GM12875 (cell line): ENCODE data around the gene PCCA.

Source experiments
- H3K4me3 ChIP-seq: one replicate; pipeline ENCODE4 v1.5.1; 2011; ENCODE audit warnings: low read depth, low read length, control low read depth
- TF ChIP-seq, protein P1 (sequence below): IDR thresholded peaks from 2 replicates; pipeline ENCODE4 v1.5.1; 2011; ENCODE audit warnings: low read depth, mild to moderate bottlenecking, control low read depth, inconsistent platforms, low read length, moderate library complexity, borderline replicate concordance; ENCODE audit not compliant: insufficient read depth

The PCCA gene

DNA sequence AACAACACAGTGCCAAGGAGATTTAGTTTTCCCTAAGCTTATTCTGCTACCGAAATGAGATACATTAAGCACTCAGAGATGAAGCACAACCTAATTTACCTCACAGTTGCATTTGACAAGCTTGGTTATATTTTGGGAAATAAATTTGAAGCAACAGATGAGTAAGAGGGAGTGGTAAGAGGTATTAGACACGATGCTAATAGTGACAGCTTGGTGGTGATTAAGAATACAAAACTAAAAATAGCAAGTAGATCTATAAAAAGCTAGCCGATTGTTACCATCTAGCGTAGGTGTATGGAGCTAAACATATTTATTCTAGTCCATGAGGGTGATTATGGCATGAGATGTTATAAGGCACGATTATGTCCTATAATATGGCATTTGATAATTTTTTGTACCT, 208.5 kb downstream of the PCCA start:
- TF ChIP-seq, protein P1, sequence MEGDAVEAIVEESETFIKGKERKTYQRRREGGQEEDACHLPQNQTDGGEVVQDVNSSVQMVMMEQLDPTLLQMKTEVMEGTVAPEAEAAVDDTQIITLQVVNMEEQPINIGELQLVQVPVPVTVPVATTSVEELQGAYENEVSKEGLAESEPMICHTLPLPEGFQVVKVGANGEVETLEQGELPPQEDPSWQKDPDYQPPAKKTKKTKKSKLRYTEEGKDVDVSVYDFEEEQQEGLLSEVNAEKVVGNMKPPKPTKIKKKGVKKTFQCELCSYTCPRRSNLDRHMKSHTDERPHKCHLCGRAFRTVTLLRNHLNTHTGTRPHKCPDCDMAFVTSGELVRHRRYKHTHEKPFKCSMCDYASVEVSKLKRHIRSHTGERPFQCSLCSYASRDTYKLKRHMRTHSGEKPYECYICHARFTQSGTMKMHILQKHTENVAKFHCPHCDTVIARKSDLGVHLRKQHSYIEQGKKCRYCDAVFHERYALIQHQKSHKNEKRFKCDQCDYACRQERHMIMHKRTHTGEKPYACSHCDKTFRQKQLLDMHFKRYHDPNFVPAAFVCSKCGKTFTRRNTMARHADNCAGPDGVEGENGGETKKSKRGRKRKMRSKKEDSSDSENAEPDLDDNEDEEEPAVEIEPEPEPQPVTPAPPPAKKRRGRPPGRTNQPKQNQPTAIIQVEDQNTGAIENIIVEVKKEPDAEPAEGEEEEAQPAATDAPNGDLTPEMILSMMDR: no peak
- no peak overlapping the region for H3K4me3 ChIP-seq

- TF ChIP-seq, protein P1: no peak
- no peak overlapping the region for H3K4me3 ChIP-seq
These were observed 209.3 kb downstream of the PCCA start for GRCh38 chr13:100298116-100298681.

DNA sequence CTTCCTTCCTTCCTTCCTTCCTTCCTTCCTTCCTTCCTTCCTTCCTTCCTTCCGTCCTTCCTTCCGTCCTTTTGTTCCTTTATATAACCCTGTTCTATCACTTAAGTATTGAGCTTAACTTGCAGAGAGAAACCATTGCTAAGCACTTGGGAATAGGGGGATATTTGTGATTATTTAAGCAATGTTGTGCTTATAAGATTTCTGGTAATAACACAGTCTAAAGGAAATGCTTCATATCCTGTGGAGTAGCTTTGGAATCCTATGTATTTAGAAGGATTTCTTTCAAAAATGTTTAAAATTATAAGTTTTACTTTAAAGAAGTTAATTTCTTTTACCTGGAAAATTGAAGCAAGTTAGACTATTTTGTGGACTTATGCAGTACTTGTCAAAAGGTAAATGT, 209.8 kb downstream of the PCCA start:
- no peak overlapping the region for H3K4me3 ChIP-seq
- TF ChIP-seq, protein P1: no peak

- TF ChIP-seq, protein P1: no peak
- no peak overlapping the region for H3K4me3 ChIP-seq
These were observed 211.3 kb downstream of the PCCA start for GRCh38 chr13:100300243-100300642.

GRCh38 chr13:100300708-100301107, 211.8 kb downstream of the PCCA start:
- TF ChIP-seq, protein P1: no peak
- H3K4me3 ChIP-seq: no peak overlapping the region

GRCh38 chr13:100301418-100301817, 212.5 kb downstream of the PCCA start:
- no peak overlapping the region for H3K4me3 ChIP-seq
- TF ChIP-seq, protein P1: no peak

DNA sequence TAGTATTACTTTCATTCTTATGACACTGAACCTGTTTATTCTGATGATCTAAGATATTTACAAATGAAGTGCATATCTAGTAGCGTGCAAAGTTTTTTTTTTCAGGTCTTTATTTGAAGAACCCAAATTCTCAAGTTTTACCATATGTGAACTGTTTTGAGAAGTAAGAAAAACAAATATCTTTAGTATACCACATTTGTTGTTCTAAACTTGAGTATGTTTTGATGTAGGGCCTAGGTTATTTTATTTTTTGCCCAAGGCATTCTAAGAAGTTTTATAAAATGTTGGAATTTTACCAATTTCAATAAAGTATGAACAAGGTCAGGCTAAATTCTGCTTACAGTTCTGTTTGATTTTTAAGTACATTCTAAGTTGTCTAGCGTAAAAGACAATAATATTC, 213.5 kb downstream of the PCCA start:
- no peak overlapping the region for H3K4me3 ChIP-seq
- TF ChIP-seq, protein P1: no peak
